NCI-H1092 (cell line): ENCODE measurements around the gene GRAMD4.

ENCODE experiments used
- DNase-seq: peaks from one replicate; lab custom pipeline; 2025; lab: John Stamatoyannopoulos, UW

GRAMD4 gene

DNA sequence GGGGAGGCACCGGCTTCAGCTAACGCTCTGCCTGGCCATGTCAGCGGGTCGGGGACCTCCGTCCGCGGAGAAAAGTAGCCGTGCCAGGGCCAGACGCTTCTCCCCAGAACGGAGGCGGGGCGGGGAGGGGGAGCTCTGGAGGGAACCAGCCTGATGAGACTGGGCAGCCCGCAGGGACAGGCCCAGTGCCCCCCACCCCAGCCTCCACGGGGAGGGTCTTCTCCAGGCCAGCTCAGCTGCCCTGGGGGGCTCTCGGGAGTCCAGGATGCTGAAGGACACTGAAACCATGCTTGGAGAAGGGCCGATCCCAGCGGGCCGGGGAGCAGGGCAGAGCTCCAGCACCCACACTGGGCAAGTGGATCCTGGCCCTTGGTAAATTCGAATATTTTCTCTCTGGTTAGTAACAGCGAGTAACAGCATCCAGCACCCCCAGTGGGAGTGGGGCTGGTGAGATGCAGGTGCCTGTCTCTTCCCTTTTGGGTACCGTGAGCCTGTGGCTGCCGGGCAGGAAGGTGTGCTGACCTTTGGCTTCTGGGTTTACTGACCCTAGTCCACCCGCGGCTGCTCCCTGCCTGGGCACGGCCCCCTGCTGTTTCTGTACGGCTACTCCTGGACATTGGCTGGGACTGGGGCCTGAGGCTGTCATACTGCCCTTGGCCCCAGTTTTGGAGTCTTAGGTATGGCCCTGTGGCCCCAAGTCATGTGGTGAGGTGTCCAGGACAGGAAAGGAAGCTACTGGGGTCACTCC lies 35.8 kb downstream of the GRAMD4 start:
- no peak for DNase-seq

DNA sequence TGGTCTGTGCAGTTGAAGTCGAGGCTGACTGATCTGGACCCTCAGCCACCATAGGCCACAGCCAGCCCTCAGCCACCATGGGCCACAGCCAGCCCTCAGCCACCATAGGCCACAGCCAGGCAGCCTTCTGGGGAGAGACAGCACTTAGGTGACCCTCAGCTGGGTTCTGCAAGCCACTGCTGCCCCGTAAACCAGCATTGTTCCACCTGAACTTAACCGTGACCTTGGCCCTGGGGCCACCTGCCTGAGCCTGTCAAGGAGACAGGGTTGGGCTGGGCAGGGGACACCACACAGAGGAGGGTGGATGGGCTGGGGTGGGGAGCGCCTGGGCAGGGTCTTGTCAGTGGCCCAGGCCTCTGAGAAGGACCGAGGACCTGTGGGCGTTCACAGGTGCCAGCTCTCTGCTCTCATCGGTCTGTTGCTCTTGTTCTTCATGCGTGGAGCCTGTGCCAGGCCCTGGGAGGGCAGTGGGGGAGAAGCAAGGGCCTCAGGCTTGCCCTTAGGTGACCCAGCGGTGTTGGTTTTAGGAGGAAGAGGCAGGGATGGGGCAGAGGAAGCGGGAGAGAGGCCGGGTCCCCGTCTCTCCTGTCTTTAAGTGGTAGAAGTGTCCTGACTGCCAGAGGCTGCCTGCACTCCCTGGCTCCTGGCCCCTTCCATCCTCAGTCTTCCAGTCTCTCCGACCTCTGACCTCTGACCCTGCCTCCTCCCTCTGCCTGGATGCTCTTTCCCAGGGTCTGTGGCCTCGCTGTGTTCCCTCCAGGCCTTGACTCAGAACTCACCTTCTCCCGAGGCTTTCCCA lies 36.9 kb downstream of the GRAMD4 start:
- DNase-seq, result no peak

DNA sequence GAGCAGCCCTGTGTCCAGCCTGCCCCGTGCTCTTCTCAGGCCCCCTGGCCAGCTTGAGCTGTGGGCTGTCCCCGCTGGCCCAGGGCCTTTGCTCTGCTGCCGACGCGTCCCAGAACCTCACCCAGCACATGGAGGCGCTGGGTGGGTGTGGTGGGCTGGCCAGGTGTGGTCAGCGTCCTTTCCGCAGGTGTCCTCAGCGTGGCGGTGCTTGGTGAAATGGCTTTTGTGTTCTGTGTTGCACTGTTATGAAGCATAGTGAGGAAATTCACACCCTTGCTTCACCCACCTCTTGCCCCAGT lies 37.4 kb downstream of the GRAMD4 start:
- no peak for DNase-seq

DNA sequence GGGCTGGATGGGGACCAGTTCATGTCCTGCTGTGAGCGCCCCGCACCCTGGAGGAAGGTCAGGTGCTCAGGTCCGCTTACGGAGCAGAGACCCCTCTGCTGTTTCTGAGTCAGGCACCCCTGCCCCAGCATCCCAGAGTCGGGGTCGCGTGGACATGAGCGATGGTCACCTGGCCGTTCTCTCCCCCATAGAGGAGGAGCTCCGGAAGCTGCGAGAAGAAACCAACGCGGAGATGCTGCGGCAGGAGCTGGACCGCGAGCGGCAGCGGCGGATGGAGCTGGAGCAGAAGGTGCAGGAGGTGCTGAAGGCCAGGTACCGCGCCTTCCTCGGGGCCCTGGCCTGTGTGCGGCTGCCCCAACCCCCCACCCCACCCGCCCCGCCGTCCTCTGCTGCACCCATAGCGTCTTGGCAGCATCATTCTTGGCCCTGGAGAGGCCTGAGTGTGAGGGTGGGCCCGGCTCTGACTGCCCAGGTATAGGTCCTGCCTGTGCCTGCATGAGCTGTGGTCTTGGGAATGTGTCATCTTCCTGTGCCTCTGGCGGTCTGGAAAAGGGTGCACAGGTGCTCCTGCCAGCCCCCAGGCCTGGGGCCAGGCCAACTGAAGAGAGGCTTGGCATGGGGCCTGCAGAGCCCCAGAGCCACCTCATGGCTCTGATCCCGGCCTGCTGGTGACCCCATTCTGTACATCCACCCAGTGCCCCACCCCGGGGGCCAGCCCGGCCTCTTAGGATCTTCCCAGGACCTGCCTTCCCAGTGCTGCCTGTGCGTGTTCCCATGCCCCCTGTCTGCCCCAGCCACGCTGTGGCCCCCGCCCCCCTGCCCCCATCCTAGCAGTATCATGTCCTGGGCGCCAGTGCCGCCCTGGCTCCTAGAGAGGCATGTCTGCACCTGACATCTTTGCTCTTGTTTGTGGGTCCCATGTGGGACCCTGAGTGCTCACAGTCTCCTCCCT lies 38.1 kb downstream of the GRAMD4 start:
- no peak for DNase-seq

DNA sequence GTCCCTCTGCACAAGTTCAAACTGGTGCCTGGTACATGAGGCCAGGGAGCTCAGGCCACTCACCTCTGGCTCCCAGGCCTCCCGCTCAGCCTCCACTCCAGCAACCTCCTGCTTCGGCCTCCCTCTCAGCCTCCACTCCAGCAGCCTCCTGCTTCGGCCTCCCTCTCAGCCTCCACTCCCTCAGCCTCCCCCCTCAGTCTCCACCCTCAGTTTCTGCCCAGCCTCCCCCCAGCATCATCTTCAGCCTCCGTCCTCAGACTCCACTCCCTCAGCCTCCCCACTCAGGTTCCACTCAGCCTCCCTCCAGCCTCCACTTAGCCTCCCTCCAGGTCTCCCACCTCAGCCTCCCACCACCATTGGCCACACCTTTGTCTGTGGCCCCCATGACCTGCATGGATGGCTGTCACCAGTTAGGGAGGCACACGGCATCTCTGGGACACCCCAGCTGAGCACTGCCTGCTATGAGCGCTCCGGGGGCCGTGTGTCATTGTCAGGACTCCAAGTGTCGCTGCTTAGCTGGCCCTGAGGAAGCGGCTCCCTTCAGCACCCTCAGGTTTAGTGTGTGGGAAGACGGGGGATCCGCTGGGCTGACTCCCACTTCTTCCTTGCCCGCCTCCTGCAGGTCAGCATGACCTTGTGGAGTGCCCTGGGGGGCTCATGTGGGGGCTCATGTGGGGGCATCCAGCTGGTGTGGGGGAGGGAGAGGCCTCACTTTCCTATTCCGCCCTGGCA lies 39.0 kb downstream of the GRAMD4 start:
- no peak for DNase-seq

DNA sequence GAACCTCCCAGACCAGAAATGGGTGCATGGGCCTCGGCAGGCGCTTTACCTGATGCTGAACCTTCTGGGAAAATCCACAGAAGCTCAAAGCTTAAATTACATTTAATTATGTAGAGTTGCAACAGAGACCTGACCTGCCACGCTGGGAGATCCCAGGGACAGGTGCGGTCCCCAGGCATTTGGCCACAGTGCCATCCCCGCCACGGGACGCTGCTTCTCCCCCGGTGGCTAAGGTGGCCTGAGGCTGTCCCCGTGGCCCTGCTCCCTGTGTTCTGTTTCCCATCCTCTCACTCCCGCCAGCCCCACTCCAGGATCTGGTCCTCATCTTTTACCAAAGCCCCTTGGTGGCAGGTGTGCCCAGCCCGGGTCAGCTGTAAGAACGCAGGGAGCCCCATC lies 39.6 kb downstream of the GRAMD4 start:
- DNase-seq, result no peak

DNA sequence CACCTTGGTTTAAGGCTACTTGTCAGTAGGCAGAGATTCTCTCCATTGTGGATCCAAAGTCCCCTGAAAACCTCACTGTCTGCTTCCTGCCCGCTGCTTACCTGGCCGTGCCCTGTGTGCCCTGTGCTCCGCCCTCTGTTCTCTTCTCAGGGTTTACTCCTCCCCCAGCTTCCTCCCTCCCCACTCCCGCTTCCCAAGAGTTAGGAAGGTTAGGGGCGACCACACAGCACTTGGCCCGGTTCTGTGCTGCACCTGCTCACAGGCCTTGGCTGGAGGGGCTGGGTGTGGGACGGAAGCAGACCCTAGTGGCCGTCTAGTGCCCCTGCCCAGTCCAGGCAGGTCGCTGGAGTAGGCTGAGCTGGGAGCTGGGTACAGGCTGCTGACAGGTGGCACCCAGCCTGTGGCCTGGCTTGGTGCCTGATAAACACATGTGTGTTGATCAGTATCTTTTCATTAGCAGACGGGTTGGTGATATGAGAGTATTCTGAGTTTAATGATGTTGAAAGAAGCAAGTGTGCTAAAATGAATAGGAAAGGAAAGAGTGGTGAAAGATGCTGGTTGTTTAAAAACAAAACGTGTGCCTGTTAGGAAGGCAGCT lies 40.5 kb downstream of the GRAMD4 start:
- no peak for DNase-seq

DNA sequence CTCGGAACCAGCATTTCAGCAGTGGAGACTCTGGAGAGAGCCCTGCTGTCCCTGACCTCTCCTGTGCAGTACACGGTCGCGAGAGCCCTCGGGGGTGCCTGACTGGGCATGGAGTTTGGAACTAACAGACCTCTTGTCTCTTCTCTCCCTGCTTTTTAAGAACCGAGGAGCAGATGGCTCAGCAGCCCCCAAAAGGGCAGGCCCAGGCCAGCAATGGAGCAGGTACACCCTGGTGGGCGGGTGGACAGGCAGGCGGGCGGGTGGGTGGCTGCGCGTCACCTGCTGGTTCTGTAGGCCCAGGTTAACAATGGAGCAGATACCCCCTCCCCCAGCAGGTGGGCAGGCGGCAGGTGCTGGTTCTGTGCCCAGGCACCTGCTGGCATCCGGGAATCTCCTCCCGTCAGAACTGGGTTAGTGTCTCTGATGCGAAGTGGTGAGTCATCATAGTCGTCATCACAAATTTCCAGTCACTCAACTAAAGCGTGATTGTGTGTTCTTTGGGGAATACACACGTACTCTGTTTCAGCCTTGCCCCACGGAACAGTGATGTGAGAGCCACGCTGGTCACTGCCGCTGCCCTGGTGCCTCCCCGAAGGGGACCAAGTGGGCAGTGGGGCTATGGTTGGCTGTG lies 41.1 kb downstream of the GRAMD4 start:
- no peak for DNase-seq

DNA sequence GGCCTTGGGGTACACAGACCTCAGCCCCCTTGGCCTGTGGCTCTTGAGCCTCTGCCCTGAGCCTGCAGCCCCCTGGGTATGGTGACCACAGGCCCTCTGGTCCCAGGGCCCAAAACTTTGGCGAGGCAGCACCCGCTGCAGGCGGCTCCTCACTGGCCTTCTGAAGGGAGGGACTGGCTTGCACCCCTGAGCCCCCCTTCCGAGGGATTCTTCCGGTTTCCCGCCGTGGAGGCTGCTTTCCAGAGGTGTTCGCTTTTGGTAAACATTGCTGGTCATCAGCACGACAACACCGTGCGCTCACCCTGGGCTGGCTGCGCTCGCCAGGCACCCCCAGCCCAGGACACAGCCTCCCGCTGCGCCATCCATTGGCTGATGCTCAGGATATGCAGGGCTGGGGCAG lies 42.0 kb downstream of the GRAMD4 start:
- DNase-seq, result no peak

DNA sequence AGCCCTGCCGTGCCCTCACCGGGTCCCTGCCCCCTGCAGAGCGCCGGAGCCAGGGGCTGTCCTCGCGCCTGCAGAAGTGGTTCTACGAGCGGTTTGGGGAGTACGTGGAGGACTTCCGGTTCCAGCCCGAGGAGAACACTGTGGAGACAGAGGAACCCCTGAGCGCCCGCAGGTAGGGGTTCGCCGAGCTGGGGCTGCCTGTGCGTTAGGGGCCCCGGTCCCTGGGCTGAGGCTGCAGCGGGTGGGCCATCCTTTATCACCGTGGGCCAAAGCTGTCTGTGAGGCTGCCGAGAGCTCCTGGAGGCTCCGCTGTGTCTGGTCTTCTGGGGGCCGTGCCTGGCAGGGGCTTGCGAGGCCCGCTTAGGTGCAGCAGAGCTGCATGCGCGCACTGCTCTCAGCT lies 42.8 kb downstream of the GRAMD4 start:
- DNase-seq, result no peak

DNA sequence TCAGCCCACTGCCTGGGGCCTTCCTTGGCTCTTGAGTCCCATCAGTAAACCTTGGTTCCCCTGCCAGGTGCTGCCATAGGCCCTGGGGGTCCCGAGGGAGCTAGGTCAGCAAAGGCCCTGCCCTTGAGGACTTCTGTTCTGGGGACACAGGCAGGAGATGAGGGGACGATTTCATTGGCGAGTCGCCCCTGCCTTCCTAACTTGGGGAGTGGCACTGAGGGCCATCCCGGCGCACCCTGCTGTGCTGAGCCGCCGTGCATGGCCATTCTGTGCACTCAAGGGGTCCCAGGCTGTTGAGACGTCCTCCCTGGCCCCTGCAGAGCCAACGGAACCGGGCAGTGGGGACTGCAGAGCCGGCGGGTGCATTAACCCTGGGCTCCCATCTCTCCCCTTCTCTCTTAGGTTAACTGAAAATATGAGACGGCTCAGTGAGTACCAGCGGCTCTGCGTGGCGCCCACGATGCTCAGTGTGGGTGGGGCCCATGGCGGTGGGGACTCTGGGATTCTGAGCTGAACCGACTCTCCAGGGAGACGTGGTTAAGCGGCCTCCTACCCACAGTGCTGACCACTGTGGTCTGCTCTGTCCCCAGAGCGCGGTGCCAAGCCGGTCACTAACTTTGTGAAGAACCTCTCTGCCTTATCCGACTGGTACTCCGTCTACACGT lies 43.4 kb downstream of the GRAMD4 start:
- DNase-seq, result no peak

DNA sequence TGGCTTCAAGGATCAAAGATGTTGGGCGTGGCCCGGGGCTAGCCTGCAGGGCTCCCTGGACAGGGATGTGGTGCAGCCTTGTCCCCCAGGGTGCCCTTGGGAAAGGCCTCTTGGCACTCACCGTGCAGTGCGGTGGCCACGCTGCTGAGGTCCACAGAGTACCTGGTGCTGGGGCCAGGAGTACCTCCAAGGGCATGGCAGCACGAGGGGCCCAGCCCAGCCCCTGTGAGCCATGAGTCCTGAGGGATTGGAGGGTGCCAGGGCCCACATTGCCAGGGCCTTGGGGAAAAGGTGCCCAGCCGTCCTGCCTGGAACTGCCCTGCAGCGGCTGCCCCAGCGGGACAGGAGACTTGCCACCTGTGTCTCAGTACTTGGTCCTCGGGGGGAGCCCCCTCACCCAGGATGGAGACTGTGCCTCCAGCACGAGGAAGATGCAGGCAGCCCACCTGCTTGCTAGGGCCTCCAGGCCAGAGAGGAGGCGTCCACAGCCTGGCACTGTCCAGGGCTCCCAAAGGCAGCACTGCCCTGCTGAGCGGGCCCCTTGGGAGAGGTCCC lies 44.2 kb downstream of the GRAMD4 start:
- DNase-seq, result no peak

DNA sequence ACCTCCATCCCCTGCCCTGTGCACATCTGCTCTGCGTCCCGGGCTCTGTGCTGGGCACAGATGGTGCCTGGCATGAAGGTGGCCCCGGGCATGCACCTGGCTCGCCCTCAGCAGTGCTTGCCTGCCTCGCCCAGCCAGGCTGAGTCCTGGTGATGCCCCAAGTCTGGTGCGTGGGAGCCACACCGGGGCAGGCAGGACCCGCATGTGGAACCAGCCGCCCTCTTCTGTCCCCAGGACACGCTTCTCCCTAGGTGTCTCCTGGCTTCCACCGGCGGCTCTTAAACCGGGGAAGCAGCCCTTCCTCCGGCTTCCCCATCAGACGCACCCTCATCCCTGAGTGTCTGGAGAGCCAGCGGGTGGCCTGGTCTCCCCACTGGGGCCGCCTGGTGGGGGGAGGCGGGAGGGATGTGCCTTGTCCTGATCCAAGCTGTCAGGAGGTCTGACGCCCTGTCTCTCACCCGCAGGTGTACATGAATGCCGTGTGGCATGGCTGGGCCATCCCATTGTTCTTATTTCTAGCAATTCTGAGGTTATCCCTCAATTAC lies 45.0 kb downstream of the GRAMD4 start:
- DNase-seq, result no peak

DNA sequence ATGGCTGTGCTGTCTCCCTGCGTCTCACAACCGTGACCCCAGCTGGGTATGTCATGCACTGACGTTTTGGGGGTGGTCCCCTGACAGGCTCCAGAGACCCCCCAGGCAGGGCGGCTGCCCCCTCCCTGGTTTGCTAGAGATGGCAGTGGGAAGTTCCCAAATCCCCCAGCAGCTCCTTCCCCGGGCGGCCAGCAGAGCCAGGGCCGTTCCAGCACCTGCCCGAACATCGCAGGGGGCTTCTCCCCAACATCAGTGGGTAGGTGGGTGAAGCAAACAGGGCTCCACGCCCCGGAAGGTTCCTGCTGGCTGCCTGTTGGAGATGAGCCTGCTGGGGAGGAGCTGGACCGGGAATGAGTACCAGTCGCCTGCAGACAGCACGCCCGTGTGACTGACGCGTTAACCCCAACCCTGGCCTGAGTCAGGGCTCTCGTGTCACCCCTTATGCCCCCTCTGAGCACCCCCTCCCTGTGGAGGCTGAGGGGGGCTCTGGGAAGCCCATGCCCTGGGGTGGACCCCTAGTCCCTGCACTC lies 45.6 kb downstream of the GRAMD4 start:
- DNase-seq, result no peak

DNA sequence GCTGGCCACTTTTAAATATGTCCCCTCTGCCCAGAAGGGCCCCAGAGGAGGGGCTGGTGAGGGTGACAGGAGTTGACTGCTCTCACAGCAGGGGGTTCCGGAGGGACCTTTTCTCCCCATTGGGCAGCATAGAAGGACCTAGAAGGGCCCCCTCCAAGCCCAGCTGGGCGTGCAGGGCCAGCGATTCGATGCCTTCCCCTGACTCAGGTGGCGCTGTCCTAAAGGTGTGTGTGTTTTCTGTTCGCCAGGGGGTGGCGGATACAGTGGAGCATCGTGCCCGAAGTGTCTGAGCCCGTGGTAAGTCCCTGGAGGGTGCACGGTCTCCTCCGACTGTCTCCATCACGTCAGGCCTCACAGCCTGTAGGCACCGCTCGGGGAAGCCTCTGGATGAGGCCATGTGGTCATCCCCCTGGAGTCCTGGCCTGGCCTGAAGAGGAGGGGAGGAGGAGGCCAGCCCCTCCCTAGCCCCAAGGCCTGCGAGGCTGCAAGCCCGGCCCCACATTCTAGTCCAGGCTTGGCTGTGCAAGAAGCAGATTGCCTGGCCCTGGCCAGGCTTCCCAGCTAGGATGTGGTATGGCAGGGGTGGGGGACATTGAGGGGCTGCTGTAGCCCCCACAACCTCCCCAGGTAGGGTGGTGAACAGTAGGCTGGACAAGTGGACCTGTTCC lies 46.5 kb downstream of the GRAMD4 start:
- no peak for DNase-seq

DNA sequence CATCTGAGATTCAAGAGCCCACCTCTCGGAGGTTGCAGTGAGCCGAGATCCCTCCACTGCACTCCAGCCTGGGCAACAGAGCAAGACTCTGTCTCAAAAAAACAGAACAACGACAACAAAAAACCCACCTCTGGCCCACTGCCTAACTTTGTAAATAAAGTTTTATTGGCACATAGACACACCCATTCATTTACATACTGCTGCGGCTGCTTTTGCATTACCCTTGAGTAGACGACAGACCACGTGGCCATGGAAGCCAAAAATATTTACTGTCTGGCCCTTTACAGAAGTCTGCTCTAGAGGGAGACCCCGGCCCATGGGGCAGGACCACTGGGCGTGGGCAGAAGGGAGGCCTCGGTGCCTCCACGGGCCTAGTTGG lies 47.0 kb downstream of the GRAMD4 start:
- no peak for DNase-seq

DNA sequence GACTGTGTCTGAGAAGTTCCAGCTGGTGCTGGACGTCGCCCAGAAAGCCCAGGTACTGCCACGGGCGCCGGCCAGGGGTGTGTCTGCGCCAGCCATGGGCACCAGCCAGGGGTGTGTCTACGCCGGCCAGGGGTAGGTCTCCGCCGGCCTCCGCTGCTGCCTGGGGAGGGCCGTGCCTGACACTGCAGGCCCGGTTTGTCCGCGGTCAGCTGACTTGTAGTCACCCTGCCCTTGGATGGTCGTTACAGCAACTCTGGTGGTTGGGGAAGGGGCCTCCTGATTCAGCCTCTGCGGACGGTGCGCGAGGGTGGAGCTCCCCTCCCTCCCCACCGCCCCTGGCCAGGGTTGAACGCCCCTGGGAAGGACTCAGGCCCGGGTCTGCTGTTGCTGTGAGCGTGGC lies 47.9 kb downstream of the GRAMD4 start:
- DNase-seq, result no peak

DNA sequence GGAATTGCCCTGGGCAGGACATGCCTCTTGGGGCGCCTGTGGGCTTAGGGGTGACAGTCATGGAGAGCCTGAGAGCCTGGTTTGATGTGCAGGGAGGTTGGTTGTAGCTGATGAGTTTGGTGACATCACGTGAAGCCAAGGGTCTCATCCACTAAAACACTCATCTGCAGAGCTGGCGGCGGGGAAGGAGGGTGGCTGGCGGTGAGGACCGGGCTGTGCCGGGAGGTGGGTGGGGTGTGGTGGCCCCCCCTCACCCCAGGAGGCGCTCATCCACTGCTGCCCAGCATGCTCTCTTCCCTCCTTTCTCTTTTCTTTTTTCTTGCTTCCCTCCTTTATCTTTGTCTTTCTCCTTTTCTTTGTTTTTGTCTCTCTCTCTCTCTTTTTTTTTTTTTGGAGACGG lies 49.0 kb downstream of the GRAMD4 start:
- DNase-seq, result no peak

DNA sequence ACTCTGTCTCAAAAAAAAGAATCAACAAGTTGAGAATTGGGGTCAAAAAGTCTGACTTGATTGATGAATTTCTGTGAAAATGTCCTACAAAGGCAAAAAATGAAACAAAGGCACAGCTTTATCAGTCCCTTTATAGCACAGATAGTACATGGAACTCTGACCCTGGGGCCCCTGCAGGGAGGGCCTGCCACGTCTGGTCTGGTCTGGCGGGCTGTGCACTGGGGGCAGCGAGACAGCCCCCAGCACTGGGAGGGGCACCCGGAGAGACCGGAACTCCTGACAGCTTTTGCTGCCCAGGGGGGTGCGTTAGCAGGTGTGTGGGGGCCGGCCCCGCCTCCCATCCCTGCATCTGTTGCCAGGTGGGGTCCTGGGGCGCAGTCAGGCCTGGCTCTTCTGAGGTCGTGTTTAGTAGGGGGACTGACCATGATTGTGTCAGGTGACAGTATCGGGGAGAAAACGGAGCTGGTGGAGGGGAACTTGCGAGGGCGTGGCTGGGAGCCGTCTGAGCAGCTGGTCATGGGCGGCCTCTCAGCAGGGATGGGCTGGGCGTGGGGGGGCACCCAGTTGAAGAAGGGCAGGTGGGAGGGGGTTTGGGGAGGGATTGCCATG lies 51.7 kb downstream of the GRAMD4 start:
- no peak for DNase-seq
